ENCODE results near the gene PSMD1.

DNA sequence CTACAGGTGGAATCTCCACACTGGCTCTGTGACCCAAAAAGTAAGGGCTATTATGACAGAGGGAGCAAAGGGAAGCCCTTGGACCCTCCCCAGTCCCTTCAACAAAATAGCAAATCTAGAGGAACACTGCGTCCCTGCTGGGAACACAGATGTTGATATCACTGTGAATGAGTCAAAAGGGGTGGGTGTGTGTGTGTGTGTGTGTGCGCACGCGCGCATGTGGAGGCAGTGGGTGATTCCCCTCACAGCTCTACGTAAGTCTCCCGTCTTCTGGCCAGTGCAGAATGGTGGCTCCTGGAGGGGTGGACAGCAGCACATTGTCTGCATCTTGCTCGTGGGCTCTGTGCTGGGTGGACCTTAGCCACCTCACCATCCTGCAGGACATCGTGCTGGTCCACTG, 27.1 kb upstream of the PSMD1 start:
- no peak for TF ChIP-seq POLR2AphosphoS5 (IDR thresholded peaks at IDR 0.05; ENCODE audit: low read depth, low read length)
- no peak for TF ChIP-seq SIN3A (IDR thresholded peaks at IDR 0.05; ENCODE audit: borderline replicate concordance, insufficient read depth, low read length)
- TF ChIP-seq TAF1 (IDR thresholded peaks at IDR 0.05; ENCODE audit: borderline replicate concordance, insufficient read depth, low read length): no peak
- no peak for TF ChIP-seq REST (IDR thresholded peaks at IDR 0.05; ENCODE audit: insufficient read depth in 1 of 2, low read depth in 2 of 2, low read length in 2 of 2)
- no peak for TF ChIP-seq FOXP2 (optimal IDR thresholded peaks at IDR 0.05; ENCODE audit: borderline replicate concordance, extremely low read depth, extremely low read length, insufficient read depth)

All from PFSK-1 (cell line).